Natural killer cell (primary cell): ENCODE results near the gene WDR37. TPM values are rescaled to one million over a fixed set of nuclear protein-coding genes. Genes with fewer than 3 reads are reported as not detected.

ENCODE experiments used
- ATAC-seq, 3 donors: fragments of 150-1000 bp in 2 of 3; fragments of 200-7000 bp in 1 of 3; cut with Tn5 transposase; 1 replicate in 1 of 3; 2 replicates in 2 of 3; pipeline ENCODE4 v1.10.0; 2021; ENCODE audit warnings: mild to moderate bottlenecking in 2 of 3, moderate library complexity in 2 of 3
- DNase-seq, 2 donors: peaks; one replicate each; pipeline versions ENCODE4 v3.0.0 to v3.0.0-alpha.2; 2013 to 2021; ENCODE audit warnings: mixed read lengths in 1 of 2
- H3K27ac ChIP-seq: one replicate; pipeline ENCODE4 v1.5.1; 2013; ENCODE audit warnings: mild to moderate bottlenecking, low read length
- H3K27me3 ChIP-seq: one replicate; pipeline ENCODE4 v1.6.1; 2013; ENCODE audit warnings: low read length; ENCODE audit not compliant: control insufficient read depth, insufficient read depth
- H3K36me3 ChIP-seq: one replicate; pipeline ENCODE4 v1.6.1; 2013; ENCODE audit warnings: low read length; ENCODE audit not compliant: control insufficient read depth, insufficient read depth
- H3K4me1 ChIP-seq: one replicate; pipeline ENCODE4 v1.6.1; 2013; ENCODE audit warnings: low read length; ENCODE audit not compliant: control insufficient read depth, insufficient read depth
- H3K4me3 ChIP-seq: one replicate; pipeline ENCODE4 v1.5.1; 2013; ENCODE audit warnings: low read length
- H3K9me3 ChIP-seq: one replicate; pipeline ENCODE4 v1.6.1; 2013; ENCODE audit warnings: low read length; ENCODE audit not compliant: control insufficient read depth, insufficient read depth
- H3K27ac Mint-ChIP-seq, 2 donors: one replicate each; pipeline ENCODE4 v1.8.0; 2022; ENCODE audit warnings: mild to moderate bottlenecking in 2 of 2, mixed read lengths in 2 of 2, moderate library complexity in 1 of 2
- H3K27me3 Mint-ChIP-seq, 2 donors: one replicate each; pipeline ENCODE4 v1.8.0; 2022; ENCODE audit warnings: low read depth in 2 of 2, mixed read lengths in 2 of 2
- H3K36me3 Mint-ChIP-seq: one replicate; pipeline ENCODE4 v1.8.0; 2022; ENCODE audit warnings: mixed read lengths
- H3K4me1 Mint-ChIP-seq, 2 donors: one replicate each; pipeline ENCODE4 v1.8.0; 2022; ENCODE audit warnings: mixed read lengths in 2 of 2
- H3K4me3 Mint-ChIP-seq: one replicate; pipeline ENCODE4 v1.8.0; 2022; ENCODE audit warnings: mild to moderate bottlenecking, moderate library complexity, mixed read lengths
- H3K9me3 Mint-ChIP-seq, 2 donors: one replicate each; pipeline ENCODE4 v1.8.0; 2022; ENCODE audit warnings: mixed read lengths in 2 of 2
- CTCF ChIP-seq: fragments of 200-600 bp; IDR thresholded peaks from one replicate; pipeline ENCODE4 v1.8.0; 2022; ENCODE audit warnings: antibody characterized with exemption
- WGBS: methylation state at CpG from one replicate; pipeline ENCODE4 v1.1.7; 2013; ENCODE audit warnings: missing lambda C conversion rate; ENCODE audit not compliant: insufficient coverage; 5-methylcytosine and 5-hydroxymethylcytosine counted together
- intact Hi-C: fragments of 100-400 bp; cut with micrococcal nuclease; formaldehyde crosslinking; loops from one replicate; pipeline ENCODE4 v1.14.2; 2022
- total RNA-seq, 4 donors: library from RNA; stranded (reverse); fragments of 120-200 nt in 1 of 4; gene quantifications; one replicate each; pipeline versions ENCODE4 v1.2.3 to v1.2.4, GENCODE V29; 2013 to 2022

WDR37 gene
- total RNA-seq: 10 to 100 TPM; 56.3 to 59.6 (median 57.6) TPM
- 31.6 TPM for total RNA-seq (2013)

GRCh38 chr10:1056326-1057105 lies at the start of gene WDR37:
Gene WDR37, plus strand, starts transcription at chr10:1056385. Its CDS starts 15,771 bp downstream, at chr10:1072156.
- peak within 1 kb of the TSS; percentile 97 to 98 for H3K27ac Mint-ChIP-seq
- Histone ChIP-seq H3K4me1 (peaks cover 44% of the 10 kb centered on the region), H3K27ac (peak within 1 kb of the TSS; percentile 97), H3K4me3 (peak within 1 kb of the TSS; percentile 100), H3K27me3 (no peaks in the 10 kb centered on the region), H3K9me3 (no peaks in the 10 kb centered on the region), H3K36me3 (peaks cover 25% of the 10 kb centered on the region)
- DNase-seq (peak; percentile 89 to 93), ATAC-seq (peak; percentile 87 to 95 (median 94))
- intact Hi-C loops: no loop called here
- TF ChIP-seq CTCF: no peak
- no peaks in the 10 kb centered on the region for H3K27me3 Mint-ChIP-seq
- H3K36me3 Mint-ChIP-seq: no peaks in the 10 kb centered on the region
- H3K4me3 Mint-ChIP-seq: peak within 1 kb of the TSS; percentile 95
- no peaks in the 10 kb centered on the region for H3K9me3 Mint-ChIP-seq
- H3K4me1 Mint-ChIP-seq: peaks cover 77 to 85% of the 10 kb centered on the region in 2 donors
- under 1% methylated on average over 87 of the region's 87 CpGs for WGBS

GRCh38 chr10:1006573-1006972 lies 49.6 kb upstream of the WDR37 start:
- intact Hi-C loops: no loop called here
- no peak overlapping the region for H3K27ac Mint-ChIP-seq
- WGBS: 96% methylated on average over 9 of the region's 9 CpGs
- DNase-seq (no peak), ATAC-seq (no peak)
- H3K4me3 Mint-ChIP-seq: no peak overlapping the region
- H3K27ac ChIP-seq: no peak overlapping the region
- peaks cover 46% of the 10 kb centered on the region for H3K36me3 Mint-ChIP-seq
- H3K27me3 ChIP-seq: no peaks in the 10 kb centered on the region
- H3K9me3 ChIP-seq: no peaks in the 10 kb centered on the region
- H3K4me3 ChIP-seq: no peak overlapping the region
- peaks cover 0 to 33% of the 10 kb centered on the region in 2 donors for H3K4me1 Mint-ChIP-seq
- no peaks in the 10 kb centered on the region for H3K4me1 ChIP-seq
- TF ChIP-seq CTCF: no peak
- H3K9me3 Mint-ChIP-seq: peaks cover 0 to 3% of the 10 kb centered on the region in 2 donors
- no peaks in the 10 kb centered on the region for H3K27me3 Mint-ChIP-seq
- peaks cover 88% of the 10 kb centered on the region for H3K36me3 ChIP-seq

- Mint-ChIP-seq H3K27ac (peak overlapping the region in 1 of 2 donors; percentile 2), H3K4me1 (peaks cover 0 to 39% of the 10 kb centered on the region in 2 donors), H3K27me3 (no peaks in the 10 kb centered on the region), H3K36me3 (peaks cover 46% of the 10 kb centered on the region), H3K4me3 (no peak overlapping the region), H3K9me3 (no peaks in the 10 kb centered on the region)
- TF ChIP-seq CTCF: no peak
- Histone ChIP-seq H3K36me3 (peaks cover 90% of the 10 kb centered on the region), H3K27ac (no peak overlapping the region), H3K4me3 (no peak overlapping the region), H3K27me3 (no peaks in the 10 kb centered on the region), H3K9me3 (no peaks in the 10 kb centered on the region), H3K4me1 (no peaks in the 10 kb centered on the region)
- WGBS: 98% methylated on average over 9 of the region's 10 CpGs
- no peak for ATAC-seq
- no peak for DNase-seq
- intact Hi-C loops: no loop called here
These were observed 48.6 kb upstream of the WDR37 start for GRCh38 chr10:1007583-1007982.
